NCI-H2196 (cell line): ENCODE results near the gene TBC1D21.

Experiments used
- DNase-seq: peaks from one replicate; lab custom pipeline; 2025; ENCODE audit not compliant: unreplicated experiment; lab: John Stamatoyannopoulos, UW

The TBC1D21 gene

DNA sequence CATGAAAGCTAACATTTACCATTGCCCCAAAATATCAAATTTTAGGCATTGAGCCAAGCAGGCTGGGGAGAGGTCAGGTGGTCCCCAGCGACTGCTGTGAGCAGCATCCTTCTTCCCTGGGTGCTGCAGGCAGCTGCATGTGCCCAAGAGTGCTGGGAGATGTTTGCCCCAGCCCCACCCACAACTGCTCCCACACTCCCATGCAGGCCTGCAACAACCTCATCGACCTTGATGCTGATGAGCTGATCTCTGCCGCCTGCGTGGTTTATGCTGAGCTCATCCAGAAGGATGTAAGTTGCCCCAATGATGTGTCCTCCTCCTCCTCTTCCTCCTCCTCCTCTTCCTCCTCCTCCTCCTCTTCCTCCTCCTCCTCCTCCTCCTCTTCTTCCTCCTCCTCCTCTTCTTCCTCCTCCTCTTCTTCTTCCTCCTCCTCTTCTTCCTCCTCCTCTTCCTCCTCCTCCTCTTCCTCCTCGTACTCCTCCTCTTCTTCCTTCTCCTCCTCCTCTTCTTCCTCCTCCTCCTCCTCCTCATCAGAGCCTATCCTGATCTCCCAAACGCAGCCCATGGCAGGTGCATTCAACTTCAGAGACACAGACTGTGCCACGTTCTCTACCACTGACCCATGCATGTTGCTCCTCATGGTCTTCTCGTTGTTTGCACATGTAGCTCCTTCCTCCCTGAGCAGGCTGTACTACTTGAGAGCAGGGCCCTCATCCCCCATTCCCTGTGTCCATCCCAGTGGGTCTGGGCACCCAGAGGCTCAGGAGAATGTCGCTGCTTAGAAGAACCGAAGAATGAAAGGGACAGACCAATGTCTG is 15.1 kb downstream of the TBC1D21 start:
- no peak for DNase-seq

DNA sequence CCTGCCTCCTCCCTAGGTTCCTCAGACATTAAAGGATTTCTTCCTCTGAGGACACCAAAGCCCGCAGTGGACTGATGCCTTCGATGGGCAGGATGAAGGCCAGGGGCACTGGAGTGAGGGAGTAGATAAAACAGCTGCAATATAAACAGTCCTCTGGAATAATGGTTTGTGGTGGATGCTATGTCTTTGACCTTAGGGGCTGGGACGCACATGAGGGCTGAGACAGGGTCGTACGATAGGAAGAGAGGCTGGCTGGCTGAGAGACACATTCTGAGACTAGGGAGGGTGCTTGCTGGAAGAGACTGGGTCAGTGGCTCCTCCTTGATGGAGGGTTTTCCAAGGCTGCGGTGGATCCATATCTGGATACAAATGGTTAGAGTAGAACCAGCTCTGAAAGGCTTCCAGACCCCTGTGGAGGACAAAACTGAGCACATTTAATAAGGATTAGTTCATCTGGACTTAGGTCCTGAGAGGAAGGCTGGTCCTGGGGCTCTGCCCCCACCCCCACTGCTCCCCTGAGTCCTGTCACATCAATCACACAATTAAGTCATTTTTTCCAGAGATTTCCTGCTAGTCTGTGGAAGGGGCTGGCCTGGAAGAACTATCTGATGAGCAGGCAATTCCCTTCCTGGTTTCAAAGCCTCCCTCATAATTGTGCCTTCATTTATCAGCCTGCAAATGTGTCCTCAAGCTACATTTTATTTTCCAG is 15.8 kb downstream of the TBC1D21 start:
- DNase-seq, result no peak

DNA sequence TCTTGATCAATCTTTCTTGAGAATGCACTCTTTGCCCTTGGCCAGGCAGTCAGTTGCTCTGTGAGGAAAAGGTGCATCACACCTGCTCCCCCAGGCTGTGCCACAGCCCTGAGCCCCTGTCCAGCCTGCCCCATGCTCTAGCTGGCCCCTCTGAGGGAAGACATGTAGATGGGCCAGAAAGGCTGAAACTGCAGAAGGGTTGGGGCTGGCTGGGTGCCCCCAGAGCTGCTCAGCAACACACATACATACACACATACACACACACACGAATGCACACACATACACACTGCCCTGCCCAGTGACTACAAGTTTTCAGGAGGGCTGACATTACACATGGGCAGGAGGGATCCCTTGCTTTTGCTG is 16.4 kb downstream of the TBC1D21 start:
- no peak for DNase-seq

DNA sequence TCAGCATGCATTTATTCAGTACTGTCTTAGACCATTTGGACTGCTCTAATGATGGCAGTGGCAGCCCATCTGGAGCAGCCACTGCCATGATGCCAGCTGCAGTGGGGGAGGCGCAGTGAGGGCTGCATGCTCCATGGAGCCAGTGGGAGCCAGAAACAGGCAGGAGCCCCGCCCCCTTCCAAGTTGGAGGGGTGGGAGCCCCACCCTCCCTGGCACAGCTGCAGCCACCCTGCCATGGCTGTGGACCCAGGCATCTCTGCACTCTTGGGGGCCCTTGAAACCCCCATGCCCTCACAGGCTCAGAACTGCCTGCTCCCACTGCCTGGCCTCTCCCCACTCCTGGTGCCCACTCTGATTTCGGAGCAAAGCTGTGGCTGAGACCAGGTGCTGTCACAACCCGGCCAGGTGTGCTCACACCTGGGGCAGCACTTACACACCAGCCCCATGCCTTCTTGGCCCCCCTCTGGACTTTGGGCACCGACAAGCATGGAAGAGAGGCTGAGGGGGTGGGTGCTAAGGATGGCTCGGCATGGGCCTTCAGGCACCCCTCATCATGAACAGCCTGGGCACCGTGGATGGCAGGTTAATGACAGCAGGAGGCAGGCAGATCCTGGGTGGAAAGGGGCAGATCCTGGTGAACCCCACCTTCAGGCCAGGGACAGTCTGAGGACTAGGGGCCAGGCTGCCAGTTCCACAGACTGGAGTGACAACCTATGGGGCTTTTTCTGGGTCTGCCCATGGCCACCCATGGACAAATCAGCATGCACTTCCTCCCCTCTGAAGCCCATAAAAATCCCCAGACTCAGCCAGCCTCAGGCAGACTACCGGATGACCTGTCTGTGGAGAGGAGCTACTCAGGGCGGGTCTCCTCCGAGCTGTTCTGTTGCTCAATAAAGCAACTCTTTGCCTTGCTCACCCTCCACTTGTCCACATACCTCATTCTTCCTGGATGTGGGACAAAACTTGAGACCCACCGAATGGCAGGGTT is 18.3 kb downstream of the TBC1D21 start:
- DNase-seq, result no peak

DNA sequence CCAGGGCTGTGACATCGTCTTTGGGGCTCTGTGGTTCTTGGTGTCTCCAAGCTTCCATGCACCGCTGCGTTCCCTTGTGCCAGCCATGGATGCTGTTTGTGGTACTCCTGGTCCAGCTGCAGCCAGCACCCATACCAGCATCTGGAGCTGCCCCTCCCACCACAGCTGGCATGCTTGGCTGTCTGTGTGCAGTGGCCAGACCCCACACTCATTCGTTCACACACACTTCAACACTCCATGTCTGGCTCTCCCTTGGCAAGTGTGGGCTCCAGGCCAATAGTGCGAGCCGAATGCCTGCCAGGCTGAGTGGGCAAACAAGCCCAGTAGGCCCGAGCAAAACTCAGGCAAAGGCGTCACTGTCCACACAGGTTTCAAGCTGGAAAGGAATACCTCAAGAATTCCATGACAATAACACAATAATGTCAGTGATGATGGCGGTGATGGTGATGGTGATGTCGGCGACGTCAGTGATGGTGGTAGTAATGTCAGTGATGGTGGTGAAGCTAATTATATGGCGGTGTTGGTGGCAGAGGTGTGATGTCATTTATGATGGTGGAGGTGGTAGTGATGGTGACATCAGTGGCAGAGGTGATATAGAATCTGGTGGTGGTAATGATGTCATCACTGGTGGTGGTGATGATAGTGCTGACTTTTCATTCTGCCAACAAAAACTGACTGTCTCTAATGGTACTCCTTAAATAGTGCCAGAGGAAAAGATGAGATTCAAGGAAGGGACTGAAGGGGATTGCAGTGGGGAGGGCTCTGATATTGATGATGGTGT is 19.3 kb downstream of the TBC1D21 start:
- DNase-seq, result no peak

DNA sequence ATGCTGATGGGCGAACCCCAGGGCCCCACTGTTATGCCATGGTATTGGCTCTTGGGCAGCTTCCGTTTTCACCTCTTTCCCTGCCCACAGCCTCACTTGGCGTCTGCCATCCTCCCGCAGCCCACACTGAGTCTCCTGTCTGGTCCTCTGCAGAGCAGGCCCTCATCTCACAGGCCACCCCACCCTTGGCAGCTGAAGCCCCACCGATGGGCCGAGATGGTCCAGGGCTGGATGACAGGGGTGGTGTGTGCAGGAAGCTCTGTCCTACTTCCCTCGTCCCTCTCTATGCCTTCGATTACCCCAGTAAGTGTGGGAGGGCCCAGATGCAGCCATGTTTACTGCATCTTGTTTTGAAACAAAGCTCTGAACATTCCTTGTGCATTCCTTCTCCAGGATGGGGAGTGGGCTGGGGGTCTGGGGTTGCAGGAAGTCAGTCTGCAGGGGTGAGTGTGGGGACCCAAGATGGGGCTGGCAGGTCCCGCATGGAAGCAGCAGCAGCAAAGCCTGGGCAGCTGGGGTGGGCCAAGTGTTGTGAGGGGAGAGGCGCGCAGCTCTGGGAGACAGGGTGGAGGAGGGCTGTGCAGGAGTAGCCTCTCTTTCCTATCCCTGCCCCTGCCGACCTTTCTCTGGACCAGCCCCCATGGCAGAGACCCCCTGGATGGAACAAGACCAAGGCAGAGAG is 20.9 kb downstream of the TBC1D21 start:
- DNase-seq, result no peak

DNA sequence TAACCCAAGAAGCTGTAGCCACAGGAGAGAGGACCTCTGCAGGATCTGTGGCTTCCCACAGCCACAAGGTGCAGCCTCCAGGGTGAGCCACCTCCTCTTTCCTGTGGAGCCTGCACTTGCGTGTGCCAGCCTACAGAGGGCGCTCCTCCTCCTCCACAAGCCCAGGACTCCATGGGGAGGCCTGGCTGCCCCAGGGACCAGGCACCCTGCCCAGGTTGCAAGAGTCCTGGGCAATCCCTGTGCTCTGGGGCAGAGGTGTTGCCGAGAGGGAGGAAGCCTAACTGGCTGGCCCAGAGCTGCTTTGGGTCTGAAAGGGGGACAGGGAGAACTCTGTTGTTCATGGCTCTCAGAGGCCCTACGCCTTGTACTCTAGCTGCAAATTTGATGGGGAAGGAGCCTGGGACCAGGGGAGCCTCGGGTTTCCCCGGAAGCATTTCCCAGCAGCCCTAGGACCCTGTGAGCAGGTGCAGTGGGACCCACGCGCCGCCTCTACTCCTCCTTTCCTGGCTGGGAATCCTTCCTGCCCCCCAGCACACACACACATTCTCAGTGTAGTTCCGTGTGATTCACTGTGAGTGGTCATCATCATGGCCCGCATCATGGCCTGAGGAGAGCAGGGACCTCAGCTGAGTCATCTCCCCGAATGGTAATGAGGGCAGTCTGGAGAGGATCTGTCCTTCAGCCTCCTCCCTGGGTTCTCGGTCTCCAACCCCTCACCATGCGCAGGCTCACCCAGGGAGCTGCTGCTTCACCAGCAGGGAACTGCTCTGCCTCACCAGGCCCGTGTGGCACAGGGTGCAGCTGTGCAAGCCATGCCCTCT is 24.3 kb downstream of the TBC1D21 start:
- DNase-seq, result peak; percentile 22

DNA sequence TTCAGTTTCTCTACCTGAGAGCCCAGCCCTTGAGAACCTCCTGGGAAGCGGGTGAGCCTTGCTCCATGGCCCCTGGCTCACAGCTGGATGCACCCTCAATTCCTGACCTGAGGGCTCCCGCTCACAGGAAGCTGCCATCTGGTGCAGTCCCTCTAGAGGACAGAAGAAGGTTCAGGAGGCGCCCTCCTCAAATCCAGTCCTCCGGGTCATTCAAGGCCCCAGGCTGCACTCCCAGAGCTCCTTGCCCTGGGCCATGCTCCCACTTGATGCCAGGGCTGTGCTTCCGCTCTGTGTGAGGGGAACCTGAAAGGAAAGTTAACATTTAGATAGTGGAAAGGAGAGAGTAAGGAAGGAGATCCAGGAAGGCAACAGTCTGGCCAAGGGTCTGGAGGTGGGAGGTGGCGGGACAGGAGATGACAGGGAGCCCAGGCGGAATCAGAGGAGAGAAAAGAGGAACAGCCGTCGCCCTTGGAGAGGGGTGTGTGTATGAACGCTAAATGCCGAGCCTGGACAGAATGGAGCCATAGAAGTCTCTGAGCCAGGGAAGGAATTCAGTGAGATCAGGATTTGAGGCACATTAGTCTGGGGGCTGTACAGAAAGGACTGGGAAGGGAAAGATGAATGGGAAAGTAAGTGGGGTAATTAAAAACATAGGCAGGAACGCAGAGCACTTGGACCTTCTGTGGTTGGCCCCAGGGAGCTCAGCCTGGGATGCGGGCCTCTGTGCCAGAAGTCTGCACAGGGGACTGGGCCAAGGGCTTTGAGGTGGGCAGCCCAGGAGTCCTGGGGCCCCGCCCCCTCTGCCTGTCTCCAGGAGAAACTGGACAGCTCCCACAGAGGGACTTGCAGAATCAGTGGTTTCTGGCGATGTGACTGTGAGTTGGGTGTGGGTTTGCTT is 26.1 kb downstream of the TBC1D21 start:
- no peak for DNase-seq

DNA sequence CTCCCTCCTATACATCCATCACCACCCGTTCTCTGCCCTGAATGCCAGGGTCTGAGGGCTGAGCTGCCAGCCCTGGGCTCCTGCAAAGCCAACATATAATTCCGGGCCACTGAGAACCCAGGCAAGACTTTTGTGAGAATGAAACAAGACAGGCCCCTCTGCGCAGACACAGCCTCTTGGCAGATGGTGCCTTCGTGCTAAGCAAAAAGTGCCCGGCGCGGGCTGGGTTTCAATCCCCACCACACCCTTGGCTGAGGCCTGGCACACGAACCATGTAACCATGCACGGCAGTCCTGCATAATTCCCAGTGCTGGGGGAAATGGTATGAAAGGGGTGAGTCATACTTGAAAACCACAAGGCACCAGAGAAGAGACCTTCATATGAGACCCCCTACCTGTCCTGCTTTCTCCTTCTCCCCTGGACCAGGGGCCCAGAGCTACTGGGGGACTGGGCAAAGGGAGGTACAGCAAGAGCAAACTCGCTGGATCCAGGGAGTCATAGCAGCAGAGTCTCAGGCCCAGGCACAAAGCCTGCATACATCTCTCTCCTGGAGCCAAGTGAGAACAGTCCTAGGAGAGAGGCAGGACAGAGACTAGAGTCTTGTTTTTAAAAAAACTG is 26.8 kb downstream of the TBC1D21 start:
- DNase-seq, result no peak

DNA sequence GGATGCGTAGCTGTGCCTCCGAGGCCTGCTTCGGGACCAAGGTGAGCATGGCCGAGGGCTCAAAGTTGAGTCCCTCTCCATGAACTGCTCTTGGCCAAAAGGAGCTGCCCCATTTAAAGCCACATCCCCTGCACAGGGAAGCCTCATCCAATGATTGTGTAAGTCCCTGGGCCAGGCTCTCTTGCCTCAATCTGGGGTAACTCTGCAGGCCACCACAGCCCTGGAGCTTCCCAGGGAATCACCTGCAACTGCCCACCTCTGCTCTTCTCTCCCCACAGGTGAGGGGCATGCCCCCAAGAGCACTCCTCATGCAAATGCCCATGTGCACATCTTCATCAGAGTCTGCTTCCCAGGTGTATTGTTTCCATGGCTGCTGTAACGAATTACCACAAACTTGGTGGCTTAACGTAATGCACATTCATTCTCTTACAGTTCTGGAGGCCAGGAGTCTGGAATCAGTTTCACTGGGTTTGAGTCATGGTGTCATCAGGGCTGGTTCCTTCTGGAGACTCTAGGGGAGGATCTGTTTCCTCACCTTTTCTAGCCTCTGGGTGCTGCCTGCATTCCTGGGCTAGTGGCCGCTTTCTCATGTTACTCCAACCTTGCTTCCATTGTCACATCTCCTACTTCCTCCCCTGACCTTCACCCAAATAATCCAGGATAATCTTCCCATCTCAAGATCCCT is 27.9 kb downstream of the TBC1D21 start:
- DNase-seq, result no peak

DNA sequence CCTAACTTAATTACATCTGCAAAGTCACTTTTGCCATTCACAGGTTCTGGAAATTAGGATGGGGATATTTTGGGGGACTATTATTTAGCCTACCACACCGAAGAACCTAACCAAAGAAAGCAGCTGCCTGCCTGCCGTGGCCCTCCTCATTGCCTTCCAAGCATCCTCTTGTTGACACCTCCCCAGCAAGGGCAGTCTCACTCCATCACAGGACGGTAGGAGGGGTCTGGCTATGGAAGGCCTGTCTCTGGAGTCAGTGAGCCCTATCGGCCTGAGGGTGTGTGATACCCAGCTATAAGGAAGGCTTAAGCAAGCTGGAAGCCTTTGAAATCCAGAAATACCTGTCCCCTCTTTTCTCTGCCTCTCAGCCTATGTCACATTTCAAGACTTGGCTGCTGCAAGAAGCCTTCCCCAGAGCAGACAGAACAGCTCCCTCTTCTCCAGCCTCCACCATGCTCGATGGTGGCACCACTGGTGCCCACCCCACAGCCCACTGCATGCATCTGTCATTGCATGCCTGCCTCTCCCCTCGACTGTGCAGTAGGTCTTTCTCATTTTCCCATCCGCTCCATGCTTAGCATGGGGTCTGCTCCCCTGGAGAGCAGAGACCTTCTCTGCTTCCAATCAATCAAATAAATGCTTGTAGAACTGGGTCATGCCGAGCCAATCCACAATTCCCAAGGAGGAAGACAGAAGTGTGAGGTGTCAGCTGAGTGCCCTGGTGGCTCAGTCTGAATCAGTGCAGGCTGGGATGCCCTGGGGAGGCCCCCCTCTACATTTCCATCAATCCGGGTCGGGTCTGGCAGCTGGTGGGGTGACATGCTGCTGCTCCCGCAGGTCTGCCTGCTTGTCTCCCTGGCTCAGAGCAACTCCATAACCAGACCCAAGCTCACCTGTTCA is 29.0 kb downstream of the TBC1D21 start:
- no peak for DNase-seq

DNA sequence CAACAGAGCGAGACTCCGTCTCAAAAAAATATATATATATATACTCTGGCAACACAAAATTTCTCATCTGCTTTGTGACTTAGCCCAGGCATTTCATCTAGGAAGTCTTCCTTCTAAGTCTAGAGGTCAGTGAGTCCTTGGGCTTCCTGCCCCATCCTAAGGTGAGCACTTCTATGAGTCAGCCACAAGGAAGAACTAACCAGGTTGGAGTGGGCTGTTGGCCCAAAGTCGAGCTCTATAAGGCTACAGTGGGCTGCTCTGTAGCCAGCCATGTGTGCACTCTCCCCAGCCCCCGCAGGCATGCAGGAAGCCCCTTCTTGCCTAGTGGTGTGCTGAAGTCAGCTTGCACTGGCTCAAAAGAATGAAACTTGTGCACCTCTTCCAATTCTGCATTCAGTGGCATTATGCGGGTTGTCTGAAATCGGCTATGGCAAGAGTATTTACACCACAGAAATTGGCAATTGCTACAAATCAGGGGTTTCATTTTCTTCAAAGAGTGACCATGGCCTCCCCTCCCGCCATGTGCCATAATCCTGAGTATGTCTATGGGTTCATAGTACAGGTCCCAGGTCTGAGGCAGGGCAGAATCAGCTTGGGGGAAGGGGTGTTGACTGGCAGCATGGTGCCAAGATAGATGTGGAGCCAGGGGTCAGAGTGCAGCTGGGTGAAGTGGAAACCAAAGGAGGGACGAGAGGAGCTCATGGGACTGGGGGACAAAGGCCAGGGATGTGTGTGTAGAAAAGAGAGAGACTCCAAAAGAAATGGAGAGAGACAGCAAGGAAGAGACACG is 30.9 kb downstream of the TBC1D21 start:
- no peak for DNase-seq

DNA sequence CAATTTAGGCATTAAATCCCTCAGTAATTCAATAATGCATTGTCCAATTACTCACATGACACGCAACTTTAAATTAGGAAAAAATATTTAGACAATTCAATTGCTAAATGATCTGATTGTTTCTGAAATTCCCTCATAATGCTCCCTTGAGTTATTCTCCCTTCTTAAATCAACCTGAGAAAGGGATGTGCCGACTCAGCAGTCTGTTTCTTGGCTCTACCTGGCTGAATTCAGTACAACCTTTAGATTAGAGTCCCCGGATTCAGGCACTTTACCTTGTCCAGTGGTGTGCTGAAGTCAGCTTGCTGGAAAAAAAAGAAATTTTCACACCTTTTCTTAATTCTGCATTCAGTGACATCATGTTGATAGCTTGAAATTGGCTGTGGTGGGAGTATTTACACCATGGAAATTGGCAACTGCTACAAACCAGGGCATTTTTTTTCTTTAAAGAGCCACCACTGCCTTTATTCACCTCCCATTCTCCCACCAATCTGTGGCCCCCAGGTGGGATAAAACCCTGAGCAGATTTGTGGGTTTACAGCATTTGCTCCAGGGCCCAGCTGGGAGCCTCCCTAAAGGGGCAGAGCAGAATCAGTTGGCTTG is 32.0 kb downstream of the TBC1D21 start:
- no peak for DNase-seq

DNA sequence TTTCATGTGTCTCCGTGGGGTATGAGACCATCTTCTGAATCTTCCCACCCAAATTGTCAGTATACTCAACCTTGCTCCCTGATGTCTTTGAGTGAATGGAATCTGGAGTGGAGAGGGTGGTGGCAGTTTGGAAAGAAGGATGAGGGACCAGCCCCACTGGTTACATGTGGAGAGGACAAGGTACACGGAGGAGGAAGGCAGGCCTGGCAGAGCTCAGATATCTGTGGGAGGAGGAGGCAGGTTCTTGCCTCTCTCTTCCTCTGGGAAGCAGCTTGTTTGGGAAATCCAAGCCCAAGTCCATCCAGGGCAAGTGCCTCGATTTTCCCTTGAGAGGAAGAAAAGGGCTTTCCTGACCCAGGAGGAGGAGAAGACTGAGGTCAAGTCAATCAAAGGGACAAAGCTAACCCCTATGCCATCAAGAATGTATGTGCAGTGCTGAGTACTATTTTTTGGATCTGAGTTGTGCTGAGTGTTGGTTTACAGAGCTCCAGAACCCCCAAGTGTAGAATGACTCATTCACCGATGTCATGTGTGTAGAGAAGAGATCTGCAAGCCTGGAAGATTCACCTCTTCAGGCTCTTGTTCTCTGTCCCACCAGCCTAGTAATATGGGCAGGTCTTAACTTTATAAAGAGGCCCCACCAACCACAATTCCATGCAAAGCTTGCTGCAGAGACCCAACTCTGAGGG is 33.1 kb downstream of the TBC1D21 start:
- DNase-seq, result no peak
